Effector memory CD4-positive, alpha-beta T cell (primary cell): ENCODE measurements around the gene MMP1.

Experiments
- DNase-seq, 3 donors: peaks; one replicate each; pipeline ENCODE4 v3.0.0-alpha.2; 2020
- H3K27ac ChIP-seq: 2 replicates; pipeline ENCODE4 v1.7.0; 2013; ENCODE audit warnings: mild to moderate bottlenecking, low read length, moderate library complexity; ENCODE audit not compliant: insufficient read depth, poor library complexity, severe bottlenecking
- H3K27me3 ChIP-seq: replicated peaks from 2 replicates; pipeline ENCODE4 v1.7.0; 2013; ENCODE audit warnings: mild to moderate bottlenecking, low read length; ENCODE audit not compliant: insufficient read depth, control insufficient read depth, poor library complexity, severe bottlenecking
- H3K36me3 ChIP-seq: 2 replicates; pipeline ENCODE4 v1.7.0; 2013; ENCODE audit warnings: mild to moderate bottlenecking, low read length, moderate library complexity; ENCODE audit not compliant: control insufficient read depth, insufficient read depth
- H3K4me1 ChIP-seq: 2 replicates; pipeline ENCODE4 v1.7.0; 2013; ENCODE audit warnings: low read length, mild to moderate bottlenecking; ENCODE audit not compliant: control insufficient read depth, insufficient read depth, poor library complexity, severe bottlenecking
- H3K4me3 ChIP-seq: 2 replicates; pipeline ENCODE4 v1.7.0; 2013; ENCODE audit warnings: low read length, low read depth, mild to moderate bottlenecking; ENCODE audit not compliant: insufficient read depth, poor library complexity, severe bottlenecking
- H3K9me3 ChIP-seq: 2 replicates; pipeline ENCODE4 v1.7.0; 2013; ENCODE audit warnings: mild to moderate bottlenecking, low read length, moderate library complexity; ENCODE audit not compliant: control insufficient read depth

The MMP1 gene

DNA sequence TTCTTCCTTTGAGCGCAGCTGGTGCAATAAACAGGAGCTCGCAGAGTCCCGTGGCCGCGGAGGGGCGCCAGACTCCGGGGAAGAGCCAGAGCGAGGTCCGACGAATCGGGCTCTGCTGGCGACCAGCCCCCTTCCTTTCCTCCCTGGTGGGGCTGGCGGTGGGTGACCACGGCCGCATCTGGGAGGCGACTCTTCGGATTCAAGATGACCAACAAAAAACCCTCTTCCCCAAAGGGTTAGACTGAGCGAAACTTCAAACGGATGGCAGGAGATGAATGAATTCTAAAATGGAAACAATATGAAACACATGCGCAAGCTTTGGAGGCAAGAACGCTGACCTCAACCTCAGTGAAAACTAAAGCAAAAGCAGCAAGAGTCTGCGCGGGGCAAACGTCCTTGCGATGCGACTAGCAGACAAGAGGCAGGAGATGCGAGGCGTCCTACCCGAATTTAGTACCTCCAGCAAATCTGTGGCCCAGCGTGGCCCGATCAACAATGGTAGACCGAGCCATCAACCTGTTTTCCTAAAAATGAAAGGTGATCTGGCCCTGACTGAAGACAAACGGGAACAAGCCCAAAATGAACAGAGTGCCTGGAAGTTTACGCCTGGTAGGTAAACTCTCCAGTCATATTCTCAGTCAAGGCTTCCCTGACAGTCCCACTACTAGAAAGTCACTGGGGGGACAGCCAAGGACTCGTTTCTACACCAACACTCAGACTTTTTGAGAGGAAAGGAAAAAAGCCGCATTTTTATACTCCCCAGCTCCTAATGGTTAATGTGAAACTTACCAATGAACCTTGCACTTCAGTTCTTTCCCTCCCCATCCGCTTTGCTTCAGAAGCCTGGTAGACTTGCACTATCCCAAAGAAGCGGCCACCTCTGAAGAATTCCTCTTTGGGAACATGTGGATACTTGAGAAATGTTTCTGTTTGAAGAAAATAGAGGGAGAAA is 33.8 kb upstream of the MMP1 start:
- DNase-seq, result no peak
- Histone ChIP-seq H3K4me3 (no peak overlapping the region), H3K36me3 (no peaks in the 10 kb centered on the region), H3K4me1 (no peaks in the 10 kb centered on the region), H3K27ac (no peak overlapping the region), H3K9me3 (no peaks in the 10 kb centered on the region), H3K27me3 (no peaks in the 10 kb centered on the region)

DNA sequence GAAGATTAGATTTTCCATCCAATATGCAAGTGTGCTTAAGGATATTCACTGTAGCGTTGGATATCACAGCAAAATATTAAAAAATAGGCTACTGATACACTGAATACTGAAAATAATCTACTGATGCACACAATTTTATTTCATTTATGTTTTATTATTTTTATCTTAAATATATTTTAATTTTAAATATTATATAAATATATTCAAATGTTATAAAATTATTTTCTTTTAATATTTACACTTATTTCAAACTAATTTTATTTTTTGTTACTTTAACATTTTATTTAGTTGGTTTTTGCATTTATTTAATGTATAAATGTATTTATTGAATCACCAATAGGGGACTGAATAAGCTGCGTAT is 33.1 kb upstream of the MMP1 start:
- Histone ChIP-seq H3K9me3 (no peaks in the 10 kb centered on the region), H3K4me3 (no peak overlapping the region), H3K36me3 (no peaks in the 10 kb centered on the region), H3K27me3 (no peaks in the 10 kb centered on the region), H3K27ac (no peak overlapping the region), H3K4me1 (no peaks in the 10 kb centered on the region)
- no peak for DNase-seq

DNA sequence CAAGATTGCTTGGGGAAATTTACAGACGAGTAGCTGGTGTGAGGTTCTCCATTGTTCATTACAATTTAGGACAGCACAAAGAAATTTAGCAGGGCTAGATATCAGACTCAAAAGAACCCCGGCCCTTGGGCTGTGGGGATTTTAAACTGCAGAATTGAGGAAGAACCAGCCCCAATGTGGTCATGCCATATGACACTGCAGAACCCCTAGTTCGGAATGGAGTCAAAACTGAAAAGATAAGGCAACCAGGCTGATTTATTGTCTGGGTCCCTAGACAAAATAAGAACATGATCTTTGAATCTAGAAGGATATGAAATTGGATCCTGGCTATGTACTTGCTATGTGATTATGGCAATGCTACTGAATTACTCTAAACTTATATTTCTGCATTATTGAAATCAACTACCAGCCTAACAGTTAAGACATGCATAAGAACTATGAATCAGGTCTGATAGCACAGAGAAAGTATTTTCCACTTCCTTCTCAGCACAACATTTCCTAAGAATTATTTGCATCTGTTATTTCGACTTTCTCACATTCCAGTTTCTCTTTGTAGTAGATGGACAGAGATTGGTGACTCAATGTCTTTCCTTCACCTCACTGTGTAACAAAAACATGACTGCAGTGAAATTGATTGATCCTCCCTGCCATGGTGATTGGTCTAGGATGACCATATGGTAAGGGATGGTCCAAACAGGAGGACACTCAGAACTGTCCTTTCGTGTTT is 32.2 kb upstream of the MMP1 start:
- no peak for DNase-seq
- H3K27me3 ChIP-seq, result no peaks in the 10 kb centered on the region
- H3K27ac ChIP-seq, result no peak overlapping the region
- no peaks in the 10 kb centered on the region for H3K36me3 ChIP-seq
- H3K4me3 ChIP-seq, result no peak overlapping the region
- H3K4me1 ChIP-seq, result no peaks in the 10 kb centered on the region
- no peaks in the 10 kb centered on the region for H3K9me3 ChIP-seq

DNA sequence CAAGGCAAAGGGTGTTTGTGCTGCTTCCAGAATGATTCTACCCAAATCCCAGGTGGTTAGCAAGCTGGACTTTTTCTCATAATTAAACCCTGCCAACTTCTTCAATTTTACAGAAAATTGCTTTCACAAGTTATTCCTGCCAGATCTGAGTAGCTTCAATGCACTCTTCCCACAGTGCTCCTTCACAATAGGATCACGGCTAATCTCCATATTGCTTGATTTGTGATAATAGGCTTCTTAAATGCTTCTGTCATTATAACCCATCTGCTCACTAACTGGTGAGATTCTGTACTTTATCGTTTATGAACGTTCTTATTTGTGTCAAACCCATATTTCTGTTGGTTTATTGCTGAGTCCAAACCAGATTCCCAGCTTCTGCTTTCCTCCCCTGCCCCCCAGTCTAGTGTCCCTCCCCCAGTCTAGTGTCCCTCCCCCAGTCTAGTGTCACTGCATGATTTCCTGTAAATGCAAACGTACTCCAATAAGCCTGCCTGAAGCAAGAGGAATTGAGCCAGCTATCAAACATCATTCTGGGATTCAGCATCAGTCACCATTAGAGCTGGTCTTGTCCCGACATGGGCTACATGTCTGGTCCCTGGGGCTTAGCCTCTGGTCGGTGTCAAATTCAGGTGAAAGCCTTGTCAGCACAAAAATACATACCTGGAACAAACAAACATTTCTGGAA is 31.5 kb upstream of the MMP1 start:
- no peaks in the 10 kb centered on the region for H3K36me3 ChIP-seq
- DNase-seq, result no peak
- no peak overlapping the region for H3K4me3 ChIP-seq
- no peaks in the 10 kb centered on the region for H3K27me3 ChIP-seq
- H3K4me1 ChIP-seq, result no peaks in the 10 kb centered on the region
- no peaks in the 10 kb centered on the region for H3K9me3 ChIP-seq
- H3K27ac ChIP-seq, result no peak overlapping the region

DNA sequence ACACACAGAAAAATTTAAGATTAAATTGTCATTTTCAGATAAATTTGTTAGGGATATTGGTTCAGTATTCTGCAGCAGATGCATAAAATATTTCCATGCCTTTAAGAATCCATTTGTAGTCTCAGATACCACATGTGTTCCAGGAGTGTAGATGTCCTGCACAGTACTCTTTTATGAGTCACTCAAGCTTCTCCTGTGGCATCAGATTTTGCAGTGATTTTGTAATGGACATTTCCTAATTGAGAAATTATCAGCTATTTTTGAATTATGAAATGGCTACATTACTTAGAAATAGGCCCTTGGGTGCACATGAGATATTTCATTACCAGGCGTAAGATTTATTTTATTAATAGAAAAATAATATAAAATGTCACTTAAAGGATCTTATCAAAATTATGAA is 26.6 kb upstream of the MMP1 start:
- H3K9me3 ChIP-seq, result no peaks in the 10 kb centered on the region
- no peak overlapping the region for H3K4me3 ChIP-seq
- H3K4me1 ChIP-seq, result no peaks in the 10 kb centered on the region
- H3K27me3 ChIP-seq, result no peaks in the 10 kb centered on the region
- H3K36me3 ChIP-seq, result no peaks in the 10 kb centered on the region
- no peak for DNase-seq
- no peak overlapping the region for H3K27ac ChIP-seq

DNA sequence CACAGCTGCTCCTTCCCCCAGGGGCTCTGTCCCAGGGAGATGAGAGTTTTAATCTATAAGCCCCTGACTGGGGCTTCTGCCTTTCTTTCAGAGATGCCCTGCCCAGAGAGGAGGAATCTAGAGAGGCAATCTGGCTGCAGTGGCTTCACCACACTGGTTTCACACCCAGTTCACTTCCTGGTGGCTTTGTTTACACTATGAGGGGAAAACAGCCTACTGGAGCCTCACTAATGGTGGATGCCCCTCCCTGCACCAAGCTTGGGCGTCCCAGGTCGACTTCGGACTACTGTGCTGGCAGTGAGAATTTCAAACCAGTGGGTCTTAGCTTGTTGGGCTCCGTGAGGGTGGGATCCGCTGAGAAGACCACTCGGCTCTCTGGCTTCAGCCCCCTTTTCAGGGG is 21.5 kb upstream of the MMP1 start:
- no peaks in the 10 kb centered on the region for H3K9me3 ChIP-seq
- no peaks in the 10 kb centered on the region for H3K4me1 ChIP-seq
- no peaks in the 10 kb centered on the region for H3K36me3 ChIP-seq
- no peak for DNase-seq
- no peaks in the 10 kb centered on the region for H3K27me3 ChIP-seq
- H3K4me3 ChIP-seq, result no peak overlapping the region
- H3K27ac ChIP-seq, result no peak overlapping the region

DNA sequence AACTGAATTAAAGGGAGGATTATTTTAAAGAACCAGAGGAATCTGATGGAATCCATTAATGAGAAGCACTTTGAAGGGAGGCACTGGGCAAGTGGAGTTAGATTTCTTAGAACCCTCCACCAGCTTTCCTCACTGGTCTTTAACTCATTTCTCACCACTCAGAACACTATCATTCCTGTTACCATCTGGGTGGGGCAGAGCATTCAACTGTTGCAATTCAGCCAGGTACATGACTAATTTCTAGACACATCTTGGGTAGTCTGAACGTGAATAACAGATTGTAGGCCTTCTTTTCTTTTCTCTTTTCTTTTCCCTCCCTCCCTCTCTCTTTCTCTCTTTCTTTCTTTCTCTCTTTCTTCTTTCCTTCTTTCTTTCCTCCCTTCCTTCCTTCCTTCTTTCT is 15.5 kb upstream of the MMP1 start:
- DNase-seq, result no peak
- no peaks in the 10 kb centered on the region for H3K27me3 ChIP-seq
- no peaks in the 10 kb centered on the region for H3K9me3 ChIP-seq
- H3K27ac ChIP-seq, result no peak overlapping the region
- H3K4me3 ChIP-seq, result no peak overlapping the region
- no peaks in the 10 kb centered on the region for H3K4me1 ChIP-seq
- H3K36me3 ChIP-seq, result no peaks in the 10 kb centered on the region

DNA sequence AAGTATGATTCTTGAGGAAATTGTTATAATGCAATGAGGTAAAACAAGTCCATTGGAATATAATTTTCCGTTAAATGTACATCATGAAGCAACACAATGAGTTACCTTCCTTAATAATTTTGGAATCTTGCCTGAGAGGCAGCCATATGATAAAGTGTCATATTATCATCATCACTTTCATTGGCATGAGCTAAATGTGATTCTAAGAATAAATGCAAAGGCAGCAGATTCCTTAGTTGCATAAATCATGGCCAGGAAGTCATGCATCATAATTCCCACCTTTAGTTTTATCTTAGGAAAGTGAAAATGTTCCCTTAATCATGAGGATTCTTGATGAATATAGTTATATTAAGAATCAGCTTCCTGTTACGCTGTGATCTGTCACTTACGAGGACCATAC is 14.2 kb upstream of the MMP1 start:
- Histone ChIP-seq H3K27me3 (no peaks in the 10 kb centered on the region), H3K4me1 (no peaks in the 10 kb centered on the region), H3K9me3 (no peaks in the 10 kb centered on the region), H3K27ac (no peak overlapping the region), H3K4me3 (no peak overlapping the region), H3K36me3 (no peaks in the 10 kb centered on the region)
- no peak for DNase-seq

DNA sequence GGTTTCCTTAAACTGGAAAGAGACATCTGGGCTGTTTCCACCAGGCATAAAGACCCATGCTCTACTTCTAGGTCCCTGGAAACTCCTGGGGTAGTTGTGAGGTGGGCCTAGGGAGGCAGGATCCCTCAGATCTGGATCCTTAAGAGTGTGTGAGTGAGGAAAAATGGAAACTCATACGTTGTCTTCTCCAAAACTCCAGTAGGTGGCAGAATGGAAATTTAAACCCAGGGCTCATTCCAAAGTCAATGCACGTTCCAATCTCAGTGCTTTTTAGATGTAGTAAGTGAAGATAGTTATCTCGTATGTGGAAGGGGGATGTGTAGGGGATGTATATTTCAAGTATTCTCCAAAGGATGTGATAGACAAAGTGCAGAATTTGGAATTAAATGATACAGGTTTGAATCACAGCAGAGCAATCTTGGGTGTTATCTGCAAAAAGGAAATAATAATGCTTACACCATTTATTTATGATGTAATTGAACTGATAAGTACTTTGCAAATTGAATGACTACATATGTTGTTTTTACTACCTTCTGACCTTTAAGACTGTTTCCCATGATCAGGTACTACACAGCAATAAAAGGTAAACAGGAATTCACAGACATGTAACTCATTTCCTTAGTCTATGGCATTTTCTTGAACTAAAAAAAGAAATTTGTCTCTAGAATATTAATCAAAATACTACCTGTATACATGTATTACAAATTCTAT is 13.1 kb upstream of the MMP1 start:
- H3K4me1 ChIP-seq, result no peaks in the 10 kb centered on the region
- no peak overlapping the region for H3K27ac ChIP-seq
- H3K4me3 ChIP-seq, result no peak overlapping the region
- H3K9me3 ChIP-seq, result no peaks in the 10 kb centered on the region
- H3K27me3 ChIP-seq, result no peaks in the 10 kb centered on the region
- no peaks in the 10 kb centered on the region for H3K36me3 ChIP-seq
- DNase-seq, result no peak
